ENCODE results near the gene DNAH6.

Gene DNAH6

GRCh38 chr2:84793641-84794040 is 277.3 kb downstream of the DNAH6 start:
- TF ChIP-seq CTCF (IDR thresholded peaks at IDR 0.05; ENCODE audit: low read depth, low read length), result no peak
- no peak overlapping the region for H3K4me3 ChIP-seq (ENCODE audit: low read depth, low read length)
- in situ Hi-C loops (cut with HindIII; ENCODE audit: low sequenced_read_pairs), result no loop called here
- no peak for DNase-seq (ENCODE audit: low read depth, low spot score)

DNA sequence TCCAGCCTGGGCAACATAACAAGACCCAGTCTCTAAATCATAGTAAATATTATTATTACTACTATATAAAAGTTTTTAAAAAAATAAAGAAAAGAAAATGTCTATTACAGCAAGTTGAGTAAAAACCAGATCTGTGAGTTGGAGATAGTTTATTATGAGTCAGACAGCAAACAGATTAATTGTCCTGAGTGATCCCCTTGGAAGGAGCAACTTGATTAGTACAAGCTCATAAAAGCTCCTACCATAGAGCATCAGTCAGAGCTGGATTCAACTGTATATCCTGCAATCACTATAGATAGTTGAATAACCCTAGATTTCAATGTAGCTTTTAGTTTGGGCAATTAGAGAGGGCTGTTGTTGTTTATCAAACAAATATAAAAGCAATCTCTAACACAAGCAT is 280.5 kb downstream of the DNAH6 start:
- in situ Hi-C loops (cut with HindIII; ENCODE audit: low sequenced_read_pairs), result no loop called here
- DNase-seq (ENCODE audit: low read depth, low spot score), result no peak
- H3K4me3 ChIP-seq (ENCODE audit: low read depth, low read length), result no peak overlapping the region
- no peak for TF ChIP-seq CTCF (IDR thresholded peaks at IDR 0.05; ENCODE audit: low read depth, low read length)

- DNase-seq (ENCODE audit: low read depth, low spot score), result no peak
- in situ Hi-C loops (cut with HindIII; ENCODE audit: low sequenced_read_pairs), result no loop called here
- no peak overlapping the region for H3K4me3 ChIP-seq (ENCODE audit: low read depth, low read length)
- TF ChIP-seq CTCF (IDR thresholded peaks at IDR 0.05; ENCODE audit: low read depth, low read length), result no peak
These were observed 281.0 kb downstream of the DNAH6 start for GRCh38 chr2:84797271-84797670.

DNA sequence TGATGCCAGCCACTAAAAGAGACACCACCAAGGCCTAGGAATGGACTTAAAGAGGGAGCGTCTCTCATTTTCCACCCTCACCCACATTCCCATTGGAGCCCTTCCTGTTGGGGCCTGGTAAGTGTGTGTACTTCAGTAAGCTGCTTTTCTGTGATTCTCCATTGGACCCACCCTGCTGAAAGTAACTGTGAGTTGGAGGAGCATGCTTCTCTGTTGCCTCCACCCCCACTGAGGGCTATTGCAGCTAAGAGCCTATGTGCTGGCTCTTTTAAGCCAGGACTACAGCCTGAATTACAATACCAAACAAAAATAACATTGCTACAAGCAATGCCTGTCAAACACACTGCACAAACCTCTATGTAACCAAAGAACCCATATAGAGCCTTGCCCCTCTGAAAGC is 283.5 kb downstream of the DNAH6 start:
- no peak for TF ChIP-seq CTCF (IDR thresholded peaks at IDR 0.05; ENCODE audit: low read depth, low read length)
- H3K4me3 ChIP-seq (ENCODE audit: low read depth, low read length), result no peak overlapping the region
- in situ Hi-C loops (cut with HindIII; ENCODE audit: low sequenced_read_pairs), result no loop called here
- no peak for DNase-seq (ENCODE audit: low read depth, low spot score)

GRCh38 chr2:84800194-84800805 is 284.0 kb downstream of the DNAH6 start:
- in situ Hi-C loops (cut with HindIII; ENCODE audit: low sequenced_read_pairs), result no loop called here
- TF ChIP-seq CTCF (IDR thresholded peaks at IDR 0.05; ENCODE audit: low read depth, low read length), result no peak
- no peak overlapping the region for H3K4me3 ChIP-seq (ENCODE audit: low read depth, low read length)
- DNase-seq (ENCODE audit: low read depth, low spot score), result no peak

DNA sequence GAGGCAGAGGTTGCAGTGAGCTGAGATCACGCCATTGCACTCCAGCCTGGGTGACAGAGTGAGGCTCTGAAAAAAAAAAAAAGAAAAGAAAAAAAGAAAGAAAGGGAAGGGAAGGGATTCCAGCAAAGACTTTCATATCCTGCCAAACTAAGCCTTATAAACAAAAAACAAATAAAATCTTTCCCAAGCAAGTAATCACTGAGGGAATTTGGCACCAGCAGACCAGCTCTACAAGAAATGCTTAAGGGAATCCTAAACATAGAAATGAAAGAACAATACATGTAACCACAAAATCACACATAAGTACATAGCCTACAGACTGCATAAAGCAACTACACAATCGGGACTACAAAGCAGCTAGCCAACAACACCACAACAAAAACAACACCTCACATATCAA is 285.5 kb downstream of the DNAH6 start:
- in situ Hi-C loops (cut with HindIII; ENCODE audit: low sequenced_read_pairs), result no loop called here
- H3K4me3 ChIP-seq (ENCODE audit: low read depth, low read length), result no peak overlapping the region
- DNase-seq (ENCODE audit: low read depth, low spot score), result no peak
- TF ChIP-seq CTCF (IDR thresholded peaks at IDR 0.05; ENCODE audit: low read depth, low read length), result no peak
